ENCODE results near the gene GAS7.

DNA sequence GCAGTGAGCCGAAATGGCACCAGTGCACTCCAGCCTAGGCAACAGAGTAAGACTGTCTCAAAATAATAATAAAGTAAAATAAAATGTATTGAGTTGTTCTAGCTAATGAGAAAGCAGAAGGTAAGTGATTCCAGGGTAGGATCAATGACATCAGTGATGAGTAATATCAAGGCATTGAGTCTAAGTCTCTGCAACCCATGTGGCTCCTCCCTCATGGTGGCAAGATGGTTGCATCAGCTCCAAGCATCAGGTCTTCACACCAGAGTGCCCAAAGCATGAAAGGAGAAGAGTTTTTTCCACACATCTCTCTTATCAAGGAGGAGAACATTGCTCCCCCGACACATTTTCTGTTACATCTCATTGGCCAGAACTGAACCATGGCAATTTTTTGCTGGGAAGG is 34.8 kb upstream of the GAS7 start:
- TF ChIP-seq, protein P1, sequence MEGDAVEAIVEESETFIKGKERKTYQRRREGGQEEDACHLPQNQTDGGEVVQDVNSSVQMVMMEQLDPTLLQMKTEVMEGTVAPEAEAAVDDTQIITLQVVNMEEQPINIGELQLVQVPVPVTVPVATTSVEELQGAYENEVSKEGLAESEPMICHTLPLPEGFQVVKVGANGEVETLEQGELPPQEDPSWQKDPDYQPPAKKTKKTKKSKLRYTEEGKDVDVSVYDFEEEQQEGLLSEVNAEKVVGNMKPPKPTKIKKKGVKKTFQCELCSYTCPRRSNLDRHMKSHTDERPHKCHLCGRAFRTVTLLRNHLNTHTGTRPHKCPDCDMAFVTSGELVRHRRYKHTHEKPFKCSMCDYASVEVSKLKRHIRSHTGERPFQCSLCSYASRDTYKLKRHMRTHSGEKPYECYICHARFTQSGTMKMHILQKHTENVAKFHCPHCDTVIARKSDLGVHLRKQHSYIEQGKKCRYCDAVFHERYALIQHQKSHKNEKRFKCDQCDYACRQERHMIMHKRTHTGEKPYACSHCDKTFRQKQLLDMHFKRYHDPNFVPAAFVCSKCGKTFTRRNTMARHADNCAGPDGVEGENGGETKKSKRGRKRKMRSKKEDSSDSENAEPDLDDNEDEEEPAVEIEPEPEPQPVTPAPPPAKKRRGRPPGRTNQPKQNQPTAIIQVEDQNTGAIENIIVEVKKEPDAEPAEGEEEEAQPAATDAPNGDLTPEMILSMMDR (IDR thresholded peaks at IDR 0.05): no peak
- no peak for TF ChIP-seq POLR2A (IDR thresholded peaks at IDR 0.05)
